ENCODE data around the gene RAX.

The RAX gene

GRCh38 chr18:59233017-59233410 is 40.2 kb downstream of the RAX start:
- H3K9me3 ChIP-seq (ENCODE audit: control insufficient read depth, insufficient read depth, low read length), result no peaks in the 10 kb centered on the region
- H3K36me3 ChIP-seq (ENCODE audit: control insufficient read depth, low read length), result no peaks in the 10 kb centered on the region
- H3K4me3 ChIP-seq (ENCODE audit: low read length), result no peak overlapping the region
- H3K27me3 ChIP-seq (ENCODE audit: control insufficient read depth, low read length), result peaks cover 12% of the 10 kb centered on the region
- H4K20me1 ChIP-seq (ENCODE audit: control insufficient read depth, insufficient read depth, low read depth, low read length), result no peaks in the 10 kb centered on the region
- no peak overlapping the region for H3K4me2 ChIP-seq (ENCODE audit: low read length)
- TF ChIP-seq, protein P1, sequence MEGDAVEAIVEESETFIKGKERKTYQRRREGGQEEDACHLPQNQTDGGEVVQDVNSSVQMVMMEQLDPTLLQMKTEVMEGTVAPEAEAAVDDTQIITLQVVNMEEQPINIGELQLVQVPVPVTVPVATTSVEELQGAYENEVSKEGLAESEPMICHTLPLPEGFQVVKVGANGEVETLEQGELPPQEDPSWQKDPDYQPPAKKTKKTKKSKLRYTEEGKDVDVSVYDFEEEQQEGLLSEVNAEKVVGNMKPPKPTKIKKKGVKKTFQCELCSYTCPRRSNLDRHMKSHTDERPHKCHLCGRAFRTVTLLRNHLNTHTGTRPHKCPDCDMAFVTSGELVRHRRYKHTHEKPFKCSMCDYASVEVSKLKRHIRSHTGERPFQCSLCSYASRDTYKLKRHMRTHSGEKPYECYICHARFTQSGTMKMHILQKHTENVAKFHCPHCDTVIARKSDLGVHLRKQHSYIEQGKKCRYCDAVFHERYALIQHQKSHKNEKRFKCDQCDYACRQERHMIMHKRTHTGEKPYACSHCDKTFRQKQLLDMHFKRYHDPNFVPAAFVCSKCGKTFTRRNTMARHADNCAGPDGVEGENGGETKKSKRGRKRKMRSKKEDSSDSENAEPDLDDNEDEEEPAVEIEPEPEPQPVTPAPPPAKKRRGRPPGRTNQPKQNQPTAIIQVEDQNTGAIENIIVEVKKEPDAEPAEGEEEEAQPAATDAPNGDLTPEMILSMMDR (IDR thresholded peaks at IDR 0.05; ENCODE audit: low read depth, low read length, poor library complexity, severe bottlenecking), result no peak
- no peak for TF ChIP-seq EZH2phosphoT487 (IDR thresholded peaks at IDR 0.05; ENCODE audit: borderline replicate concordance, low read length)
- no peak overlapping the region for H3K27ac ChIP-seq (ENCODE audit: low read depth, low read length)
- H3K9me2 ChIP-seq (replicated peaks; ENCODE audit: control insufficient read depth, low read length), result no peaks in the 10 kb centered on the region
- H3F3A ChIP-seq (ENCODE audit: control insufficient read depth, insufficient read depth), result no peaks in the 10 kb centered on the region
- no peaks in the 10 kb centered on the region for H3K4me1 ChIP-seq (ENCODE audit: control insufficient read depth, low read length)
- no peaks in the 10 kb centered on the region for H3K79me2 ChIP-seq (ENCODE audit: control insufficient read depth, low read length)

- Histone ChIP-seq H3K9me2 (replicated peaks; ENCODE audit: control insufficient read depth, low read length) (no peaks in the 10 kb centered on the region), H3K27me3 (ENCODE audit: control insufficient read depth, low read length) (peaks cover 13% of the 10 kb centered on the region), H3K36me3 (ENCODE audit: control insufficient read depth, low read length) (no peaks in the 10 kb centered on the region), H3K4me3 (ENCODE audit: low read length) (no peak overlapping the region), H3F3A (ENCODE audit: control insufficient read depth, insufficient read depth) (no peaks in the 10 kb centered on the region), H3K79me2 (ENCODE audit: control insufficient read depth, low read length) (no peaks in the 10 kb centered on the region), H3K4me2 (ENCODE audit: low read length) (no peak overlapping the region), H4K20me1 (ENCODE audit: control insufficient read depth, insufficient read depth, low read depth, low read length) (no peaks in the 10 kb centered on the region), H3K27ac (ENCODE audit: low read depth, low read length) (no peak overlapping the region), H3K4me1 (ENCODE audit: control insufficient read depth, low read length) (no peaks in the 10 kb centered on the region), H3K9me3 (ENCODE audit: control insufficient read depth, insufficient read depth, low read length) (no peaks in the 10 kb centered on the region)
- TF ChIP-seq, protein P1 (IDR thresholded peaks at IDR 0.05; ENCODE audit: low read depth, low read length, poor library complexity, severe bottlenecking), result no peak
- no peak for TF ChIP-seq EZH2phosphoT487 (IDR thresholded peaks at IDR 0.05; ENCODE audit: borderline replicate concordance, low read length)
Measured at GRCh38 chr18:59232309-59233016, 40.8 kb downstream of the RAX start.

- Histone ChIP-seq H3K27me3 (ENCODE audit: control insufficient read depth, low read length) (peaks cover 13% of the 10 kb centered on the region), H3K36me3 (ENCODE audit: control insufficient read depth, low read length) (no peaks in the 10 kb centered on the region), H3F3A (ENCODE audit: control insufficient read depth, insufficient read depth) (no peaks in the 10 kb centered on the region), H3K4me3 (ENCODE audit: low read length) (no peak overlapping the region), H4K20me1 (ENCODE audit: control insufficient read depth, insufficient read depth, low read depth, low read length) (no peaks in the 10 kb centered on the region), H3K9me3 (ENCODE audit: control insufficient read depth, insufficient read depth, low read length) (no peaks in the 10 kb centered on the region), H3K9me2 (replicated peaks; ENCODE audit: control insufficient read depth, low read length) (no peaks in the 10 kb centered on the region), H3K79me2 (ENCODE audit: control insufficient read depth, low read length) (no peaks in the 10 kb centered on the region), H3K4me1 (ENCODE audit: control insufficient read depth, low read length) (no peaks in the 10 kb centered on the region), H3K27ac (ENCODE audit: low read depth, low read length) (no peak overlapping the region), H3K4me2 (ENCODE audit: low read length) (no peak overlapping the region)
- no peak for TF ChIP-seq EZH2phosphoT487 (IDR thresholded peaks at IDR 0.05; ENCODE audit: borderline replicate concordance, low read length)
- TF ChIP-seq, protein P1 (IDR thresholded peaks at IDR 0.05; ENCODE audit: low read depth, low read length, poor library complexity, severe bottlenecking), result no peak
Measured at GRCh38 chr18:59231877-59232276, 41.4 kb downstream of the RAX start.

Data from DOHH2 (cell line).